Middle frontal gyrus (tissue), 1 donor: ENCODE data around the gene SH3BGRL2.
"Not testable (repeated sequence)": the region's sequence is repeated elsewhere in the genome, so short reads cannot be mapped to it uniquely, and the experiment has no call there.

Experiments
- DNase-seq: peaks from one replicate; pipeline ENCODE4 v3.0.0-alpha.2; 2015; ENCODE audit warnings: low spot score; ENCODE audit errors: extremely low spot score

SH3BGRL2 gene

DNA sequence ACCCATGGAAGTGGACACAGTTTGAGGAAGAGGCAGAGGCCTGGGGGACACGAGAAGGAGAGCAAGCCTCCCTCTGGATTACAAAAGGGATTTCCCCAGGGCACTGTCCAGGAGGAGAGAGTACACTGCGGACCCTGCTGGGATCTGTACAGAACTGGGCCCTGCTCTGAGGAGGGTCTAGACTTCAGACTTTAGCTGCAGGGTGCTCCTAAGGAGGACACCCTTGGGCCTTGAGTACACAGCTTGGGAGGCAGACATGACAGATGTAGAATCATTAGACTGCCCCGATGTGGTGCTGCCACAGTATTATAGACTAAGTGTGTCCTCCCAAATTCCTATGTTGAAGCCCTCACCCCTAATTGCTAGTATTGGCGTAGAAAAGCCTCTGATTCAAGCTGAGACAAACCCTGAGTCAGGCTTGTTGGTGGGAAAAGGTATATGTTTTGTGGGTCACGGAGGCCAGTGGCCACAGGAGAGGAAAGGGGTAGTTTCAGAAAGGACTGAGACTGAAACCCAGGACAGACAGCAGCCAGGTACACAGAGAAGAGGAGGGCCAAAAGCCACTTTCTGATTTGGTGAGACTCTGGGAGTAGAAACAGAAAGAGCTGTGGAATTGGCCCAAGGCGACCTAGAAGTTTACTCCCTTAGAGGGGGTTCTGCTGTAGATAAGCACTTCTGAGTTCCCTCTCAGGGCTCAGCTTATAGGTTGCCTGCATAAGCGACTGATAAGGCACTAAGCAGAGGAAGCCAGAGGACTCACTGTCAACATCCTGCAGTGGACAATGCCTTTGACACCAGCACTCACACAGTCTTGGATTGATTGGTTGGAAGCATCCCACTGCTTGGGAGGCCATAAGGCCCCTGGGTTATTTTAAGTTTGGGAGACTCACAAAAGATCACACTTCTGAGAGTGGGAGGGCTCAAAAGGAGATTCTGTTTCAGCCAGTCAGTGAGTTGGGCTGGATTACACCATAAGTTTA is 16.5 kb upstream of the SH3BGRL2 start:
- no peak for DNase-seq

DNA sequence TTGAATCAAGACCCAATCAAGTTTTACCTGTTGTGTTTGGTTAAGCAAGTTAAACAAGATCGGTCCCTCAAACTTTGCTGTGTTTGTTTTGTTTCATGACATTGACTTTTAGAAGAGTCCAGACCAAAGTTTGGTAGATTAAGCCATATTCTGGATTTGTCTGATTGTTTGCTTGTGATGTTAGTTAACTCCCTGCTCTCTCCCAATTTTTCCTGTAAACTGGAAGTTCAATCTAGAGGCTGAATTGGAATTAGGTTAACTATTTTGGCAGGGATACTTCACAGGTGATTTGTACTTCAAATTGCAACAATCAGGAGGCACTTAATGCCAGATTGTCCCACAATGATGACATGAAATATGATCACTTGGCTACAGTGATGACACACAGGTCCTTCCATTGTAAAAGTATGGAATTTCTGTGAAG is 13.6 kb upstream of the SH3BGRL2 start:
- no peak for DNase-seq

DNA sequence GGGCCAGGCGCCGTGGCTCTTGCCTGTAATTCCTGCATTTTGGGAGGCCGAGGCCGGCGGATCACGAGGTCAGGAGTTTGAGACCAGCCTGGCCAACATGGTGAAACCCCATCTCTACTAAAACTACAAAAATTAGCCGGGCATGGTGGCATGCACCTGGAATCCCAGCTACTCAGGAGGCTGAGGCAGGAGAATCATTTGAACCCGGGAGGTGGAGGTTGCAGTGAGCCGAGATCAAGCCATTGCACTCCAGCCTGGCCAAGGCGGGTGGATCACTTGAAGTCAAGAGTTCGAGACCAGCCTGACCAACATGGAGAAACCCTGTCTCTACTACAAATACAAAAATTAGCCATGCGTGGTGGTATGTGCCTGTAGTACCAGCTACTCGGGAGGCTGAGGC is 12.7 kb upstream of the SH3BGRL2 start:
- not testable (repeated sequence) for DNase-seq

- DNase-seq = no peak
These were observed 9.6 kb upstream of the SH3BGRL2 start for GRCh38 chr6:79621579-79621978.

DNA sequence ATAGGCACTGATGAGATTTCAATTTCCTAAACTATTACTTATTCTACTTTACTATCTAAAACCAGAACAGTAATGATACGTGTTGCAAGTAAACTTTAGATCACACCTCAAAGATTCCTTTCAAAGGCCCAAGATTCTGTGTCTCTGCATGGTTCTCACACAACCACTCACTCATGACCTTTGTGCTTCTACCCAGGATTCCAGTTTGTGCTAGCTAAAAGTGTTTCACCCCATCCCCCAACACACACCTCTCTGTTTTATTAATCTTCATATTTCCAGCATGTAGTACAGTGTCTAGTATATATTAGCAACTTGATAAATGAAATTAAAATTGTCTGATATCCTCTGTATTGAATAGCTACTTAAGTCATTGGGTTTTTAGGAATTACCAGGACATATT is 8.8 kb upstream of the SH3BGRL2 start:
- no peak for DNase-seq

DNA sequence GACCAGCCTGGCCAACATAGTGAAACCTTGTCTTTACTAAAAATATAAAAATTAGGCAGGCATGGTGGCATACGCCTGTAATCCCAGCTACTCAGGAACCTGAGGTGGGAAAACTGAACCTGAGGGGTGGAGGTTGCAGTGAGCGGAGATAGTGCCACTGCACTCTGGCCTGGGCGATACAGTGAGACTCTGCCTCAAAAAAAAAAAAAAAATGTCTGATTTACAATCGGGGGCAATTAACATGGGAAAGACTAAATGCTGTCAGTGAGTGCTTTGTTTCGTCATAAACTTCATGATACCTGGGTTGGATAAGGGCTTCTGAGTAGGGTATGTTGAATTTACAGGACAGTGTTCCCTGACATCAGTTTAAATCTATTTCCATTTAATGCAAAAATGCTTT is 8.0 kb upstream of the SH3BGRL2 start:
- DNase-seq = no peak

DNA sequence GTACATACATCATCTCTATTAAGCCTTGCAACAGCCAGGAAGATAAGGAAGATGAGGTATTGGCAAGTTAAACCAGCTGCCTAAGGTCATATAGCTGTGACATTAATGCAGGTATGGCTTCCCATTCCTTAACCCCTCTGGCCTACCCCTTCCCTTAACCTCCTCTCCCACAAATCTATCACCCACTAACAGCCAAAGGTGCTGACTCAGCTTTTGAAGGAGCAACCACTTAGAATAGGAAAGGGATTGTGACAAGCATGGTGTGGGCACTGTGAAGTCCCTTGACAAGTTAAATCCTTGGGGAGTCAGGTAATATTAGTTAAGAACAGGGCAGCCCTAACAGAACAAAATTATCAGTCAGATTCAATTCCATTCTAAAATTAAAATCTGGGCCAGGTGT is 5.4 kb upstream of the SH3BGRL2 start:
- no peak for DNase-seq

DNA sequence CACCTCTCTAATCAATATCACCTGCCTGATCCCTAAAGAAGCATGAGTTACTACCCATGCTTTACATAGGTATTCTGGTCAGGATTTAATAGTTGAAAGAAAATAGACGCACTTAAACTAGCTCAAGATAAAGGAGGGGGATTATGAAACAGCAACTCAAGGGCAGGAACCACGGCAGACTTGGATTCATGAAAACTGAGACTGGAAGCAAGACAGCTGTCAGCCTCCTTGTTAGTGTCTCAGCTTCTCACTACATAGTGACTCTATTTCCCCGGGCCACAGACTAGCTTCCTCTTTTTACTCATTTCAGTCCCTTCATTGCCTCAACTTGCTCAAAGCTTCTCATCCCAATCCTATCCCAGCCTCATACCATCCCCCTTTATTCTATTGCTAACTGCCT is 4.3 kb upstream of the SH3BGRL2 start:
- DNase-seq = no peak

- DNase-seq = no peak
These were observed 3.7 kb upstream of the SH3BGRL2 start for GRCh38 chr6:79627422-79627821.

GRCh38 chr6:79628466-79629288 is 2.5 kb upstream of the SH3BGRL2 start:
- no peak for DNase-seq

- no peak for DNase-seq
These were observed 698 bp upstream of the SH3BGRL2 start for GRCh38 chr6:79630380-79630882.

GRCh38 chr6:79631693-79632172 is 604 bp downstream of the SH3BGRL2 start:
- DNase-seq = no peak

- no peak for DNase-seq
These were observed 1.5 kb downstream of the SH3BGRL2 start for GRCh38 chr6:79632580-79632979.

- no peak for DNase-seq
These were observed 3.5 kb downstream of the SH3BGRL2 start for GRCh38 chr6:79634491-79635231.

DNA sequence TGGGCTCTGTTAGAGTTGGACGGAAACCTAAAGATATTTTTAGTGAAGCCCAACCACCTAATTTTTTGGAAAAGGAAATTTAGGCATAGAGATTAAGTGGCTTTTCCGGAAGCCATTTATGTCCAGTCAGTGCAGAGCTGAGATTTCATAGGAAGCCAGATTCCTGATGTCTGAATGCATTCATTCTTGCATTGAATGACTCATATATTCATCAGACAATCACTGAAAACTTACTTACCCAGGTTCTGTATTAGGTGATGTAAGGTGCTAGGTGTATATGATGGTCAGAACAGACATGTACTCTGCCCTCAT is 4.1 kb downstream of the SH3BGRL2 start:
- DNase-seq = no peak

DNA sequence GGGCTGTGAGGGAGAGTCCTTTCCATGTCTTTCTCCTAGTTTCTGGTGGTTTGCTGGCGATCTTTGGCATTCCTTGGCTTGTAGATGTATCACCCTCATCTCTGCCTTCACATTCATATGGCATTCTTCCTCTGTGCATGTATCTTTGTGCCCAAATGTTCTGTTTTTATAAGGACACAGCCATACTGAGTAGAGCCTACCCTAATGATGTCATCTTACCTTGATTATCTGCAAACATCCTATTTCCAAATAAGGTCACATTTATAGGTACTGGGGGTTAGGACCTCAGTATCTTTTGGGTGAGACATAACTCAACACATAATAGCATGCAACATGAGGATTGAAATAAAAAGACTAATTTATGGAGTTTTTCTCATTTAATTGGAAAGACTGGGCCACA is 5.5 kb downstream of the SH3BGRL2 start:
- DNase-seq = no peak

DNA sequence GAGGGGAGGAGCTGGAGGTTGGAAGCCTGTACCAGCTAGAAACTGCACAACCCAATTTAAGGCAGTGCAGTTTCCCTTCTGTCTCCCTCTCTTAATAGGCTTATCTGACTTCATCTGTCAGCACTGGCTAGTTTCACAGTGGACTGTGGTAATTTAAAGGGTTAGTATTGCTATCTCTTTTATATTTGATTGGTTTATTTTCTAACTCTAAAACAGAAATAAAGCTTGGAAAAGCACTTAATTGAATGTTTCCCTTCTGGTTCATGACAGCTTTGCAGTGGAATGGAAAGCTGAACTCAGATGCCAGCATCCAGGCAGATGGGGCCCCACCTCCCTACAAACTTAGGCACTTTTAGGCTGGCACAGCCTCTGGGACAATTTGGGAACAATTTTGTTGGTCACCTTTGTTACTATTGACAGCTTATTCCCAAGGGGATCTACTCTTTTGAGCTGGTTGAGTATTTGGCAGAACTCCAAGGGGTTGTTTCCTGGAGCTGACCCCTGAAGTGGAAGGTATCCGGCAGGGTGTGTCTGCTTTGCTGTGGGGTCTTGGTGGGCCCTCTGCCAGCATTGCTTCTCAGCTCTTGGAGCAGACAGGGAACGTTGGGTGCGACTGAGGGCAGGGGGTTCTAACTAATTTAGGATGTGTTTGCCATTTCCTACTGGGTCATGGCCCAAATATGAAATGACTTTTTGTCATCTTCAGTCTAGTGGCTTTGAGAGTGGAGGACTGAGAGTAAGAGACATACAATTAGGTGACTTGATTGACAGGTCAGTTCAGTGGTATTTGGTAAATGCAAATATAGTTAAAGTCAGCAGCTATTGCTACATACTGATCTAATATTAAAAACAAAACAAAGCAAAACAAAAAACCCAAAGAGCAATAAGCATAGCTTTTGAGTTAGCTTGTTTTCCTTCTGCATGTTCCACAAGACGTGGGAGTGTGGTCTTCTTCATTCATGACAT is 9.3 kb downstream of the SH3BGRL2 start:
- no peak for DNase-seq

GRCh38 chr6:79646006-79646405 is 14.9 kb downstream of the SH3BGRL2 start:
- no peak for DNase-seq

GRCh38 chr6:79646561-79646960 is 15.4 kb downstream of the SH3BGRL2 start:
- no peak for DNase-seq

DNA sequence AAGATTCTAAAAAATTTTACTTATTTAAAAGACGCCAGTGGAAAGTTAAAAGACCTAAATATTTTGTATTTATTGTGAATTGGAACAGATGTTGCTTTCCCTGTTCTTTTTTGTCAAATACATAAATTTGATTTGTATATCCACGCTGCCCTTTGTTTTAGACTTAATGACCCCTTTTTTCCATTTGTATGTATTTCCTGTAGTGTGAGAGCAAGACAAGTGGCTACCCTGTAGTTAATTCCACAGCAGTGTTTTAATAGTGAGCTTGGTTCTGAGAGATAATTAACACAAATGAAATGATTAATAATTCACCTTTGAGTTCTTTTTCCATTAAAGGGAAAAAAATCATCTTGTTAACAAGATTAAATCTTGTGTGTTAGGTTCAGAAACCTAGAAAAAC is 16.6 kb downstream of the SH3BGRL2 start:
- no peak for DNase-seq
